ENCODE measurements around the gene BMAL1.

DNA sequence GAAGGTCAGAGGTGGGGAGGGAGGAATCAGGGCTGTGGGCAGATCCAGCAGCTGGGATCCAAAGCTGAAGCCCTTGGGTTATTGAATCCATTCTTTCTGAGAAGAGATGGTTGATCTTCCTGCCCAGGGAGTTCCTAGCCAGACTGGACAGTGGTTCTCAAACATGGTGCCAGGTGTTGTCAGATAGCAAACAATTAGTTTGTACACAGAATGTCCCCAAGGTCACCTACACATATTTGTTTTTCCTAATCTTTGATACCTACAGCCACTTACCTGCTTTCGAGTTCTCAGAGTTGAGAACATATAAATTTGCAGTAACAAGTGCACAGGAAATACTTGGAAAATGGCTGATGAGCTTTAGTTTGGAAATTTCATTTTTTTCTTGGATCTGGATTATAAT lies 54.5 kb downstream of the BMAL1 start:
- TF ChIP-seq CTCF (IDR thresholded peaks at IDR 0.05; ENCODE audit: low read depth, low read length, poor library complexity, severe bottlenecking) (no peak), EZH2phosphoT487 (IDR thresholded peaks at IDR 0.05; ENCODE audit: borderline replicate concordance, low read length) (no peak)
